ENCODE results near the gene PDE8B.
"Not testable (repeated sequence)": the region's sequence is repeated elsewhere in the genome, so short reads cannot be mapped to it uniquely, and the experiment has no call there.

GRCh38 chr5:77383336-77383735 is 172.9 kb downstream of the PDE8B start:
- TF ChIP-seq CTCF, POLR2A, EP300 (IDR thresholded peaks at IDR 0.05): not testable (repeated sequence)
